ENCODE measurements around the gene TDRD9.

TDRD9 gene

GRCh38 chr14:104092931-104093365 is 164.7 kb downstream of the TDRD9 start:
- Histone ChIP-seq H3K9me3 (ENCODE audit: low read length) (no peaks in the 10 kb centered on the region), H3K27me3 (ENCODE audit: insufficient read depth, low read length) (no peaks in the 10 kb centered on the region), H4K20me1 (ENCODE audit: insufficient read depth, low read length) (no peaks in the 10 kb centered on the region), H3K4me3 (ENCODE audit: low read depth, low read length, poor library complexity, severe bottlenecking) (no peak overlapping the region), H3F3A (ENCODE audit: insufficient read depth, low read length) (no peaks in the 10 kb centered on the region), H3K9me2 (ENCODE audit: low read depth, low read length) (no peaks in the 10 kb centered on the region), H3K4me1 (ENCODE audit: insufficient read depth, low read length, severe bottlenecking) (no peaks in the 10 kb centered on the region), H3K4me2 (ENCODE audit: low read length) (no peak overlapping the region), H3K36me3 (ENCODE audit: insufficient read depth, low read length) (no peaks in the 10 kb centered on the region), H2AFZ (ENCODE audit: low read length) (no peak overlapping the region), H3K79me2 (ENCODE audit: insufficient read depth, low read length) (no peaks in the 10 kb centered on the region), H3K27ac (ENCODE audit: low read depth, low read length, poor library complexity, severe bottlenecking) (no peak overlapping the region), H3K9ac (ENCODE audit: low read length) (no peak overlapping the region)
- TF ChIP-seq CTCF (IDR thresholded peaks at IDR 0.05; ENCODE audit: low read length) (no peak), EZH2 (IDR thresholded peaks at IDR 0.05; ENCODE audit: borderline replicate concordance, low read length) (no peak)

DNA sequence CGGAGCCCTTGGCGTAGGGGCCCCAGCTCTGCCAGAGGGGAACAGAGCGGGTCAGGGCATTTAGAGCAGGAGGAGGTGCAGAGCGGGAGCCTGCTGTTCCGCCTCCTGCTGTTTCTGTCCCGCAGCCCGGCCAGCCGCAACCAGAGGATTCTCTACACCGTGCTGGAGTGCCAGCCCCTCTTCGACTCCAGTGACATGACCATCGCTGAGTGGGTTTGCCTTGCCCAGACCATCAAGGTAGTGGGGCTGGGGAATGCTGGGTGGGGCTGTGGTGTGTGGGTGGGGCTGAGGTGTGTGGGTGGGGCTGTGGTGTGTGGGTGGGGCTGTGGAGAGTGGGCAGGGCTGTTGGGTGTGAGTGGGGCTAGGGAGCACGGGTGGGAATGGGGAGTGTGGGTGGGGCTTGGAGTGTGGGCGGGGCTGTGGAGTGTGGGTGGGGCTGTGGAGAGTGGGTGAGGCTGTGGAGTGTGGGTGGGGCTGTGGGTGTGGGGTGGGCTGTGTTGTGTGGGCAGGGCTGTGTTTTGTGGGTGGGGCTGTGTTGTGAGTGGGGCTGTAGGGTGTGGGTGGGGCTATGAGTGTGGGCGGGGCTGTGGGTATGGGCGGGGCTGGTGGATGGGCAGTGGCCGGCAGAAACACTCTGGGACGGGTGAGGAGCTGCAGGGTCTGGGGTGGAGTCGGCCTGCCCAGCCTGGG is 165.3 kb downstream of the TDRD9 start:
- Histone ChIP-seq H3K4me2 (ENCODE audit: low read length) (no peak overlapping the region), H3K9ac (ENCODE audit: low read length) (no peak overlapping the region), H3K4me1 (ENCODE audit: insufficient read depth, low read length, severe bottlenecking) (no peaks in the 10 kb centered on the region), H2AFZ (ENCODE audit: low read length) (no peak overlapping the region), H3K36me3 (ENCODE audit: insufficient read depth, low read length) (no peaks in the 10 kb centered on the region), H3K79me2 (ENCODE audit: insufficient read depth, low read length) (no peaks in the 10 kb centered on the region), H3K27ac (ENCODE audit: low read depth, low read length, poor library complexity, severe bottlenecking) (no peak overlapping the region), H3K9me3 (ENCODE audit: low read length) (no peaks in the 10 kb centered on the region), H4K20me1 (ENCODE audit: insufficient read depth, low read length) (no peaks in the 10 kb centered on the region), H3K27me3 (ENCODE audit: insufficient read depth, low read length) (no peaks in the 10 kb centered on the region), H3K4me3 (ENCODE audit: low read depth, low read length, poor library complexity, severe bottlenecking) (no peak overlapping the region), H3K9me2 (ENCODE audit: low read depth, low read length) (no peaks in the 10 kb centered on the region), H3F3A (ENCODE audit: insufficient read depth, low read length) (no peaks in the 10 kb centered on the region)
- TF ChIP-seq EZH2 (IDR thresholded peaks at IDR 0.05; ENCODE audit: borderline replicate concordance, low read length) (no peak), CTCF (IDR thresholded peaks at IDR 0.05; ENCODE audit: low read length) (no peak)

DNA sequence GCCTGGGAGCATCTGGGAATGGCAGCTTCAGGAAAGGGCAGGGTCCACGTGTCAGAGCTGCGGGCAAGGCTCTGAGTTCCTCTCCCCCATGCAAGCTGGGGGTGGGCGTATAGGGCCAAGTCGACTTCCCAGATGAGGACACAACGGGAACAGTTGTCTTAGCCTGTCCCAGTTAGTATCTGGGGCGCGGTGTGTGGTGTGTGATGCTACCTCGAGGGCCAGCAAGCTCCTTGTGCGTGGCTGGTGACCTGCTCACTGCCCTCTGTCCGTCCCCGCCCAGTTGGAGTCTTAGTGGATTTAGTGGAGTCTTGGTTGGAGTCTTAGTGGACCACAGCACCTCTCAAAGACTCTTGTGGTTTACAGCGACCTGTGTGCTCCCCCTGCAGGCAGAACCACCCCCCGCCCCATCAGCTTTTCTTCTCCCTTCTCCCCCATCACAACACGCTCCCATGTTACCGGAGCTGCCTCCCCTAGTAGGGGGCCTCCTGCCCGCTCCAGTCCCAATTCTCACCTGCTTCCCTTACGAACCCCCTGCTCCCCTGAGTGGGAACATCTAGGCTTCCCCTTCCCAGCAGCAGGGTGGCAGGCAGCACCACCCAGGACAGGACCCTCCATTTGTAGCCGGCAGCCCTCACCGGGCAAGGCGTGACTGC is 165.9 kb downstream of the TDRD9 start:
- H3K79me2 ChIP-seq (ENCODE audit: insufficient read depth, low read length) = no peaks in the 10 kb centered on the region

More for the DNA sequence above, 165.9 kb downstream of the TDRD9 start:
- no peak overlapping the region for H3K27ac ChIP-seq (ENCODE audit: low read depth, low read length, poor library complexity, severe bottlenecking)
- H3K4me2 ChIP-seq (ENCODE audit: low read length) = no peak overlapping the region
- no peaks in the 10 kb centered on the region for H3K9me3 ChIP-seq (ENCODE audit: low read length)
- no peak overlapping the region for H3K4me3 ChIP-seq (ENCODE audit: low read depth, low read length, poor library complexity, severe bottlenecking)
- H2AFZ ChIP-seq (ENCODE audit: low read length) = no peak overlapping the region
- H3K9me2 ChIP-seq (ENCODE audit: low read depth, low read length) = no peaks in the 10 kb centered on the region
- H3K9ac ChIP-seq (ENCODE audit: low read length) = no peak overlapping the region
- H3K4me1 ChIP-seq (ENCODE audit: insufficient read depth, low read length, severe bottlenecking) = no peaks in the 10 kb centered on the region
- H3K27me3 ChIP-seq (ENCODE audit: insufficient read depth, low read length) = no peaks in the 10 kb centered on the region
- no peaks in the 10 kb centered on the region for H3F3A ChIP-seq (ENCODE audit: insufficient read depth, low read length)
- TF ChIP-seq CTCF (IDR thresholded peaks at IDR 0.05; ENCODE audit: low read length) (no peak), EZH2 (IDR thresholded peaks at IDR 0.05; ENCODE audit: borderline replicate concordance, low read length) (no peak)
- H4K20me1 ChIP-seq (ENCODE audit: insufficient read depth, low read length) = no peaks in the 10 kb centered on the region
- no peaks in the 10 kb centered on the region for H3K36me3 ChIP-seq (ENCODE audit: insufficient read depth, low read length)
